GM12878 (cell line): Measurements from ENCODE around the gene SLC6A17. TPM values are rescaled to one million over a fixed set of nuclear protein-coding genes. Genes with fewer than 3 reads are reported as not detected.
A peak's percentile ranks its signal among the peaks of the same experiment; 100 is the strongest.

Experiments
- ATAC-seq: fragments of 200-7000 bp; cut with Tn5 transposase; 3 replicates; pipeline ENCODE4 v1.9.1; 2020; ENCODE audit warnings: mild to moderate bottlenecking, moderate library complexity
- Bru-seq: library from RNA; stranded (reverse); fragments of 400-500 nt; gene quantifications from one replicate; lab custom pipeline; 2021; lab: Mats Ljungman, UMichigan
- BruChase-seq, 2 experiments: library from RNA; stranded (reverse); fragments of 400-500 nt; gene quantifications; one replicate each; lab custom pipeline; 2021; lab: Mats Ljungman, UMichigan
- BruUV-seq: library from RNA; stranded (reverse); fragments of 400-500 nt; replicated peaks from 2 replicates; lab custom pipeline; 2021; lab: Mats Ljungman, UMichigan
- CTCF ChIA-PET: fragments of 300-600 bp; sonication (Branson Sonifier 250); formaldehyde crosslinking; extraction: SDS; loops from one replicate; lab custom pipeline; 2021; ENCODE audit warnings: inconsistent platforms; lab: Yijun Ruan, JAX
- POLR2A ChIA-PET: fragments of 350-600 bp; formaldehyde crosslinking; extraction: SDS; loops from one replicate; lab custom pipeline; 2021; ENCODE audit warnings: inconsistent platforms; lab: Charles Lee
- RAD21 ChIA-PET: fragments of 300-600 bp; sonication (Branson Sonifier 250); formaldehyde crosslinking; loops from one replicate; lab custom pipeline; 2023; ENCODE audit warnings: antibody characterized with exemption; ENCODE audit not compliant: unreplicated experiment; lab: Charles Lee
- SMC1A ChIA-PET: fragments of 300-600 bp; sonication (Branson Sonifier 250); formaldehyde crosslinking; loops from one replicate; lab custom pipeline; 2023; ENCODE audit not compliant: unreplicated experiment, uncharacterized antibody; lab: Charles Lee
- DNase-seq: peaks from one replicate; pipeline ENCODE4 v3.0.0-alpha.2; 2011; ENCODE audit warnings: low read depth, low spot score
- FAIRE-seq: peaks from 3 replicates; lab custom pipeline; 2011; peaks lifted over from hg19 to GRCh38; lab: Jason Lieb, UNC
- H2AFZ ChIP-seq: 2 replicates; pipeline ENCODE4 v1.6.0; 2011; ENCODE audit warnings: low read depth, low read length, control low read depth; ENCODE audit not compliant: control insufficient read depth
- H3K27ac ChIP-seq: 2 replicates; pipeline ENCODE4 v1.5.1; 2011; ENCODE audit warnings: control low read depth; ENCODE audit not compliant: control insufficient read depth, insufficient read depth
- H3K27me3 ChIP-seq, 2 experiments: replicated peaks in 1 of 2; 2 replicates each; pipeline versions ENCODE4 v1.6.0 to v1.6.1; 2011; ENCODE audit warnings: low read length in 1 of 2; ENCODE audit not compliant: control insufficient read depth in 2 of 2, insufficient read depth in 2 of 2
- H3K36me3 ChIP-seq, 2 experiments: 2 replicates each; pipeline ENCODE4 v1.5.1; 2011; ENCODE audit warnings: low read length in 1 of 2; ENCODE audit not compliant: control insufficient read depth in 2 of 2, insufficient read depth in 2 of 2
- H3K4me1 ChIP-seq: 2 replicates; pipeline ENCODE4 v1.6.1; 2011; ENCODE audit warnings: mild to moderate bottlenecking, low read length, moderate library complexity, mixed read lengths; ENCODE audit not compliant: control insufficient read depth, insufficient read depth
- H3K4me2 ChIP-seq: 2 replicates; pipeline ENCODE4 v1.6.0; 2011; ENCODE audit warnings: control low read depth; ENCODE audit not compliant: control insufficient read depth, insufficient read depth
- H3K4me3 ChIP-seq: fragments of 200-600 bp; sonication (generic); 2 replicates; pipeline ENCODE4 v1.5.1; 2016
- H3K79me2 ChIP-seq: 2 replicates; pipeline ENCODE4 v1.6.0; 2011; ENCODE audit warnings: low read length; ENCODE audit not compliant: control insufficient read depth, insufficient read depth
- H3K9ac ChIP-seq: 2 replicates; pipeline ENCODE4 v1.8.0; 2011; ENCODE audit warnings: low read length, control low read depth, mixed read lengths; ENCODE audit not compliant: control insufficient read depth, insufficient read depth
- H3K9me3 ChIP-seq: replicated peaks from 3 replicates; pipeline ENCODE4 v1.5.1; 2011; ENCODE audit warnings: mild to moderate bottlenecking, low read length; ENCODE audit not compliant: control insufficient read depth, insufficient read depth
- H4K20me1 ChIP-seq: 2 replicates; pipeline ENCODE4 v1.6.0; 2011; ENCODE audit not compliant: control insufficient read depth, insufficient read depth
- ATF7 ChIP-seq: fragments of 450-650 bp; IDR thresholded peaks from 2 replicates; pipeline ENCODE4 v1.6.1; 2016; ENCODE audit warnings: low read depth, mild to moderate bottlenecking
- CREB1 ChIP-seq: IDR thresholded peaks from 2 replicates; pipeline ENCODE4 v1.6.1; 2012; ENCODE audit warnings: low read depth, mild to moderate bottlenecking, inconsistent platforms
- ESRRA ChIP-seq: IDR thresholded peaks from 2 replicates; pipeline ENCODE4 v1.6.1; 2012; ENCODE audit warnings: mild to moderate bottlenecking, low read length, improper control_type of control experiment
- FOS ChIP-seq: IDR thresholded peaks from 3 replicates; pipeline ENCODE4 v1.6.1; 2011; ENCODE audit warnings: borderline replicate concordance; ENCODE audit not compliant: insufficient read length; ENCODE audit errors: extremely low read depth
- GABPA ChIP-seq: IDR thresholded peaks from 2 replicates; pipeline ENCODE4 v1.6.1; 2014; ENCODE audit warnings: antibody characterized with exemption, low read depth, mild to moderate bottlenecking, inconsistent platforms
- LARP7 ChIP-seq: fragments of 450-650 bp; IDR thresholded peaks from 2 replicates; pipeline ENCODE4 v1.6.1; 2017; ENCODE audit warnings: mild to moderate bottlenecking
- MXI1 ChIP-seq: fragments of 150-350 bp; IDR thresholded peaks from 2 replicates; pipeline ENCODE4 v1.6.1; 2011; ENCODE audit warnings: low read depth, mild to moderate bottlenecking, inconsistent platforms, low read length, improper control_type of control experiment
- MYB ChIP-seq: fragments of 150-350 bp; IDR thresholded peaks from 2 replicates; pipeline ENCODE4 v1.6.1; 2014; ENCODE audit warnings: mild to moderate bottlenecking, low read depth, low read length, borderline replicate concordance
- NR2C2 ChIP-seq: IDR thresholded peaks from 2 replicates; pipeline ENCODE4 v1.6.1; 2011; ENCODE audit warnings: borderline replicate concordance, low read depth; ENCODE audit not compliant: control insufficient read depth, insufficient read length
- RELA ChIP-seq: fragments of 450-650 bp; IDR thresholded peaks from 2 replicates; pipeline ENCODE4 v1.8.0; 2014; ENCODE audit warnings: borderline replicate concordance; ENCODE audit not compliant: partially characterized antibody
- RUNX3 ChIP-seq: IDR thresholded peaks from 2 replicates; pipeline ENCODE4 v1.6.1; 2012; ENCODE audit warnings: low read length, inconsistent platforms
- SMAD1 ChIP-seq: fragments of 450-650 bp; IDR thresholded peaks from 2 replicates; pipeline ENCODE4 v1.6.1; 2018; ENCODE audit warnings: mild to moderate bottlenecking, low read depth; ENCODE audit not compliant: partially characterized antibody
- SMAD5 ChIP-seq: IDR thresholded peaks from 2 replicates; pipeline ENCODE4 v1.6.1; 2016; ENCODE audit warnings: antibody characterized with exemption, low read depth
- SP1 ChIP-seq: IDR thresholded peaks from one replicate; pipeline ENCODE4 v1.6.1; 2011; ENCODE audit warnings: low read depth, low read length
- SREBF2 ChIP-seq: IDR thresholded peaks from 2 replicates; pipeline ENCODE4 v1.6.1; 2012; ENCODE audit warnings: mild to moderate bottlenecking, low read length
- SUZ12 ChIP-seq: fragments of 200-600 bp; sonication (generic); IDR thresholded peaks from one replicate; pipeline ENCODE4 v1.6.1; 2018; ENCODE audit warnings: antibody characterized with exemption, mild to moderate bottlenecking; ENCODE audit not compliant: unreplicated experiment
- ZNF207 ChIP-seq: fragments of 450-650 bp; IDR thresholded peaks from 2 replicates; pipeline ENCODE4 v1.6.1; 2014; ENCODE audit warnings: antibody characterized with exemption, mild to moderate bottlenecking, borderline replicate concordance
- ZNF622 ChIP-seq: fragments of 450-650 bp; IDR thresholded peaks from 2 replicates; pipeline ENCODE4 v1.6.1; 2017; ENCODE audit warnings: mild to moderate bottlenecking, inconsistent platforms
- WGBS: methylation state at CpG from one replicate; pipeline ENCODE4 v1.1.6; 2016; ENCODE audit warnings: low lambda C conversion rate; ENCODE audit not compliant: insufficient replicate concordance, insufficient coverage; ENCODE audit errors: missing lambda C conversion rate; 5-methylcytosine and 5-hydroxymethylcytosine counted together
- in situ Hi-C: fragments of 300-500 bp; cut with MboI; formaldehyde crosslinking; loops from 9 replicates; pipeline ENCODE4 v1.14.3; 2018; ENCODE audit warnings: mixed read lengths
- intact Hi-C: fragments of 100-400 bp; cut with micrococcal nuclease; formaldehyde crosslinking; loops from one replicate; pipeline ENCODE4 v1.14.2; 2022; ENCODE audit not compliant: unreplicated experiment
- long read RNA-seq, 2 experiments: library from polyadenylated mRNA; unstranded; transcript quantifications; one replicate each; pipeline ENCODE4 v2.0.0, GENCODE V29; 2019 to 2020
- polyA minus RNA-seq, 3 experiments: library from RNA; depleted of rRNA, polyadenylated mRNA; stranded (reverse); fragments of >200 nt; gene quantifications; 2 replicates each; pipeline ENCODE4 v1.2.3, GENCODE V29; 2011
- polyA plus RNA-seq, 11 experiments: library from polyadenylated mRNA; depleted of rRNA in 4 of 11; unstranded in 6 of 11; stranded (reverse) in 5 of 11; fragments of >200 nt; fragmentation: Nextera tagmentation in 4 of 11; fragmentation: Illumina TruSeq in 1 of 11; extraction: Ambion mirVana in 4 of 11; extraction: Trizol in 1 of 11; gene quantifications; 1 replicate in 1 of 11; 2 replicates in 10 of 11; pipeline versions ENCODE4 v1.2.1 to v1.2.3, GENCODE V29; 2011 to 2016; ENCODE audit warnings: inconsistent platforms in 2 of 11, missing spikeins in 2 of 11, low read depth in 1 of 11
- total RNA-seq, 4 experiments: library from RNA; depleted of rRNA in 3 of 4; stranded (reverse); fragments of >200 nt in 3 of 4; fragmentation: Illumina TruSeq in 1 of 4; extraction: Trizol in 1 of 4; gene quantifications; 2 replicates each; pipeline versions ENCODE4 v1.2.1 to v1.2.3, GENCODE V29; 2013 to 2021
- TF ChIP-seq, protein P1 (sequence below): IDR thresholded peaks from 2 replicates; pipeline ENCODE4 v1.6.1; 2012; ENCODE audit warnings: low read depth, low read length, improper control_type of control experiment

Gene SLC6A17
- not detected in 2 replicates for total RNA-seq (2013; cell fraction: nucleolus; rRNA removed)
- not detected in 2 replicates for total RNA-seq (2014; rRNA removed)
- not detected in 2 replicates for total RNA-seq (2014; rRNA removed; fragmentation: Illumina TruSeq; extraction: Trizol)
- not detected in 2 replicates for total RNA-seq (2021)
- polyA plus RNA-seq (2011; ENCODE audit: low read depth), result not detected
- not detected in 2 replicates for polyA plus RNA-seq (2011; rRNA removed)
- polyA plus RNA-seq (2011; cell fraction: cytosol; rRNA removed), result not detected in 2 replicates
- polyA plus RNA-seq (2011; cell fraction: nucleus; rRNA removed), result not detected in 2 replicates
- polyA plus RNA-seq (2012), result not detected in 2 replicates
- polyA plus RNA-seq (2014; fragmentation: Illumina TruSeq; extraction: Trizol), result not detected in 2 replicates
- polyA plus RNA-seq (2014; fragmentation: Nextera tagmentation; extraction: Ambion mirVana), result not detected
- polyA plus RNA-seq (2014; rRNA removed), result not detected in 2 replicates
- not detected for polyA plus RNA-seq (2016; fragmentation: Nextera tagmentation; extraction: Ambion mirVana)
- polyA minus RNA-seq (2011; rRNA and poly(A)+ RNA removed), result not detected in 2 replicates
- polyA minus RNA-seq (2011; cell fraction: cytosol; rRNA and poly(A)+ RNA removed), result not detected in 2 replicates
- polyA minus RNA-seq (2011; cell fraction: nucleus; rRNA and poly(A)+ RNA removed), result not detected in 2 replicates
- percentile 2 among the genes with signal in this experiment for Bru-seq, nascent RNA
- percentile 2 among the genes with signal in this experiment for BruChase-seq, experiment 1, labeled RNA remaining after a 6-hour chase
- not detected for BruChase-seq, experiment 2, labeled RNA remaining after a 2-hour chase
- long read RNA-seq, experiment 1, result 0 reads
- long read RNA-seq, experiment 2, result 0 reads

DNA sequence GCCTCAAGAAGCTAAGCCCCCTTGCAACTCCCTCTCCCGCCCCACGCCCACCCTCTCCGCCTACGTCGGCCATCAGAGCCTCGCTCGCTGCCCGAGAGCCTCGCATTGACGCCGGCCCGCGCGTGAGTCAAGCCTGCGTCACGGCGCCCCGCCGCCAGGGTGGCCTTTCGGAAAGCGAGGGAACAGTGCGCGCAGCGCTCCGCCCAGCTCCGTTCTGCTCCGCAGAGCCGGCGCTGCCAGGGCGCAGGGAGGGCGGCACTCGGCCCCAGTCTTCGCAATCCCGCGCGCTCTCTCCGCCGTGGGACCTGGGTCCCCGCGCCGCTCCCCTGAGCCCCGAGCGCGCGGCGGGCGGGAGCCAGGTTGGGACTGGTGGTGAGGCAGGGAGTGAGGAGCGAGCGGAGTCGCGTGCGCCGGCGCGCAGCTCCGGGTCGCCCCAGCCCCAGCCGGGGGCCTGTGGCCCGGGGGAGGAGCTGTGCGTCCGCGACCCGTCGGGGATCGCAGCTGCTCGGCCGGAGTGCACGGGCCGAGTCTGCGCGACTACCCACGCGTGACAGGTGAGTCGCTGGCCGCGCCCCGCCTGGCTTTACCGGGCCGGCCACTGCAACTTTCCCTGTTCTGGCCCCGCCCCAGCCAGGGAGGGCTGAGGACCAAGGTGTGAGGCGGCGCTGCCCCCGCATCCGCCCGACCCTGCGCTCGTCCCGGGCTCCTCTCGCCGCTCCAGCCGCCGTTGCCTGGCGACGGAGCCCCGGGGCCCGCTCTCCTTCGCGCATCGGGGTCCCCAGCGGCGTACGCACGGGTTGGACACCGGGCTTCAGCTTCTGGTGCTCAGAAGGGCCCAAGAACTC lies at the start of gene SLC6A17:
Gene SLC6A17 (plus strand): TSS at position 165 of the 845 bp plus-strand sequence. CDS start 16,436 bp downstream, outside the sequence.
- no peaks in the 10 kb centered on the region for H3K4me1 ChIP-seq
- no peaks in the 10 kb centered on the region for H4K20me1 ChIP-seq
- no peak within 1 kb of the TSS for H2AFZ ChIP-seq
- no peak within 1 kb of the TSS for H3K4me2 ChIP-seq
- CTCF ChIA-PET, result no interaction called here
- H3K79me2 ChIP-seq, result no peaks in the 10 kb centered on the region
- RAD21 ChIA-PET, result no interaction called here
- 11% methylated on average over 78 of the region's 104 CpGs for WGBS
- POLR2A ChIA-PET, result no interaction called here
- FAIRE-seq, result no peak
- intact Hi-C loops (no loop called here), in situ Hi-C loops (no loop called here)
- peak; percentile 67 for ATAC-seq
- no peak for TF ChIP-seq FOS
- no peak for TF ChIP-seq LARP7
- no peak for TF ChIP-seq SREBF2
- no peak for TF ChIP-seq SUZ12
- no peak for TF ChIP-seq RUNX3
- TF ChIP-seq ZNF207, result no peak
- TF ChIP-seq MYB, result no peak
- no peak for TF ChIP-seq RELA
- no peak for TF ChIP-seq GABPA
- TF ChIP-seq SMAD1, result no peak
- TF ChIP-seq, protein P1, sequence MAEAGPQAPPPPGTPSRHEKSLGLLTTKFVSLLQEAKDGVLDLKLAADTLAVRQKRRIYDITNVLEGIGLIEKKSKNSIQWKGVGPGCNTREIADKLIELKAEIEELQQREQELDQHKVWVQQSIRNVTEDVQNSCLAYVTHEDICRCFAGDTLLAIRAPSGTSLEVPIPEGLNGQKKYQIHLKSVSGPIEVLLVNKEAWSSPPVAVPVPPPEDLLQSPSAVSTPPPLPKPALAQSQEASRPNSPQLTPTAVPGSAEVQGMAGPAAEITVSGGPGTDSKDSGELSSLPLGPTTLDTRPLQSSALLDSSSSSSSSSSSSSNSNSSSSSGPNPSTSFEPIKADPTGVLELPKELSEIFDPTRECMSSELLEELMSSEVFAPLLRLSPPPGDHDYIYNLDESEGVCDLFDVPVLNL, result no peak
- TF ChIP-seq ATF7, result no peak
- TF ChIP-seq ESRRA, result no peak
- TF ChIP-seq SMAD5, result no peak
- no peak for TF ChIP-seq MXI1
- TF ChIP-seq ZNF622, result no peak
- no peak for TF ChIP-seq SP1
- no peak for TF ChIP-seq NR2C2
- no peak for TF ChIP-seq CREB1
- TF ChIP-seq, all 136 proteins: peak for 0
- no peak within 1 kb of the TSS for H3K27ac ChIP-seq
- no peak for DNase-seq
- SMC1A ChIA-PET, result no interaction called here
- no peak within 1 kb of the TSS for H3K9ac ChIP-seq
- H3K36me3 ChIP-seq, result no peaks in the 10 kb centered on the region
- BruUV-seq, result no TSS peak
- H3K27me3 ChIP-seq, result peaks cover 7 to 12% of the 10 kb centered on the region in 2 experiments; a peak in 3 of 4 replicates
- H3K9me3 ChIP-seq, result no peaks in the 10 kb centered on the region
- H3K4me3 ChIP-seq, result no peak within 1 kb of the TSS
